DOHH2 (cell line): ENCODE measurements around the gene GLDN.

Experiments
- CTCF ChIP-seq: fragments of 200-600 bp; sonication (generic); IDR thresholded peaks from one replicate; pipeline ENCODE4 v1.5.1; 2014; ENCODE audit warnings: antibody characterized with exemption, mild to moderate bottlenecking, low read depth, low read length; ENCODE audit not compliant: poor library complexity, severe bottlenecking
- EZH2phosphoT487 ChIP-seq: fragments of 200-600 bp; sonication (generic); IDR thresholded peaks from 2 replicates; pipeline ENCODE4 v1.6.1; 2017; ENCODE audit warnings: borderline replicate concordance, mild to moderate bottlenecking, antibody characterized with exemption, low read length, moderate library complexity, mixed read lengths

- TF ChIP-seq CTCF (no peak), EZH2phosphoT487 (no peak)
These were observed 64.5 kb downstream of the GLDN start for GRCh38 chr15:51405693-51406523.
